Kidney glomerular epithelial cell (primary cell): ENCODE data around the gene RFFL.
"Not testable (repeated sequence)": the region's sequence is repeated elsewhere in the genome, so short reads cannot be mapped to it uniquely, and the experiment has no call there.

Source experiments
- DNase-seq: peaks from one replicate; lab custom pipeline; 2025; lab: John Stamatoyannopoulos, UW

The RFFL gene

DNA sequence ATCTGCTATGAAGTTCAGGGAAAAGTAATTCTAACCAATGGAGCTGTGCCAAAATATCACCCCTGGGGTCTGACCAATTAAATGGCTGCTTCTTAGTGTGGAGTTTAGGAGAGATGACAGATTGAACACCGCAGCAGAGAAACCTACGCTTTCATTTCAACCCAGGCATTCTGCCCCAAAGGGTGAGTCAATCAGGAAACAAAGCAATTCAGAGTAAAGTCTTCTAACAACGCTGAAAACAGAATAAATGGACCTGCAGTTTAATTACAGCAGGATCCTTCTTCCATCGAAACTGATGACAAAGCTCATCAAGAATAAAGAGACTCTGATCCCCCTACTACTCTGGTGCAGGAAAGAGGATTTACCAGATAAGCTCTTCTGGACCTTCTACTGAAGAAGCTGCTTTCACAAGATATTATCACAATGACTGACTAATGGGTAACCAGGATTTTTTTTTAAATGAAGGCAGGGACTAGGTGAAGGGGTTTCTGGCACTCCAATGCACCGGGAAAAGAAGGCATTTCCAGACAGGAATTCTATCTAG, 16.7 kb downstream of the RFFL start:
- no peak for DNase-seq

DNA sequence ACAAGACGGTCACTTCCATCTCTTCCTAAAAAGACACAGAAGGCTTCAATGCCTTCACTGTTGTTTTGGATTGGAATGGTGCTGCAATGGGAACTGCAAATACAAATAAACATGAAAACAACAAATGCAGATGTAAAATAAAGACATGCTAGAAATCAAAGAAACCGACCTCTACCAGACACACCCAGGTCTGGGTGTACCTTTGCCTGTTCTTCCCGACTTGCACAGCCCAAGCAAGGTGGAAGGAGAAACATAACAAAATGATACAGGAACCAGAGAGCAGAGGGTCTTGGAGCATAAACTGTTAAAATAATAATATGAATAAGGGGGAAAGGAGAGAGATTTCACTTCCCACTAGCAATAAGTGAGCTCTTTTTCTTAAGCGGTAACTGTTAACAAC, 17.3 kb downstream of the RFFL start:
- no peak for DNase-seq

DNA sequence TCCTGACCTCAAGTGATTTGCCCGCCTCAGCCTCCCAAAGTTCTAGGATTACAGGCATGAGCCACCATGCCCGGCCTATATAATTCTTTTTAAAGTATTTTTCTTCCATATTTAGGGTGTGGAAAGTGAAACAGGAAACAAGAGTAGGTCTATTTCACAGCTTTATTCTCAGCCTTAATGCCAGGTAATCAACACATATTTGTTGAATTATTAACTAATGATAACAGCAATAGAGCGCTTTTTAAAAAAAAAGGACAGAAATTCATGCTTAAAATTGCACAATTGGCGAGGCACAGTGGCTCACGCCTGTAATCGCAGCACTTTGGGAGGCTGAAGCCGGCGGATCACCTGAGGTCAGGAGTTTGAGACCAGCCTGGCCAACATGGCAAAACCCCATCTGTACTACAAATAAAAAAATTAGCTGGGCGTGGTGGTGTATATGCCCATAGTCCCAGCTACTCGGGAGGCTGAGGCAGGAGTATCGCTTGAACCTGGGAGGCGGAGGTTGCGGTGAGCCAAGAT, 18.0 kb downstream of the RFFL start:
- DNase-seq: not testable (repeated sequence)

DNA sequence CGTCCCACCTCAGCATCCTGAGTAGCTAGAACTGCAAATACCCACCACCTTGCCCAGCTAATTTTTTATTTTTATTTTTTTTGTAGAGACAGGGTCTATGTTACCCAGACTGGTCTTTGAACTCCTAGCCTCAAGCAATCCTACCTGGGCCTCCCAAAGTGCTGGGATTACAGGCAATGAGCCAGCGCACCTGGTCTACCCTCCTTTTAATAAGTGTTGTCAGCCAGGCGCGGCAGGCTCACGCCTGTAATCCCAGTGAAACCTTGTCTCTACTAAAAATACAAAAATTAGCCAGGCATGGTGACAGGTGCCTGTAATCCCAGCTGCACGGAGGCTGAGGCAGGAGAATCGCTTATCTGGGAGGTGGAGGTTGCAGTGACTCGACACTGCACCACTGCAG, 19.3 kb downstream of the RFFL start:
- DNase-seq: no peak

DNA sequence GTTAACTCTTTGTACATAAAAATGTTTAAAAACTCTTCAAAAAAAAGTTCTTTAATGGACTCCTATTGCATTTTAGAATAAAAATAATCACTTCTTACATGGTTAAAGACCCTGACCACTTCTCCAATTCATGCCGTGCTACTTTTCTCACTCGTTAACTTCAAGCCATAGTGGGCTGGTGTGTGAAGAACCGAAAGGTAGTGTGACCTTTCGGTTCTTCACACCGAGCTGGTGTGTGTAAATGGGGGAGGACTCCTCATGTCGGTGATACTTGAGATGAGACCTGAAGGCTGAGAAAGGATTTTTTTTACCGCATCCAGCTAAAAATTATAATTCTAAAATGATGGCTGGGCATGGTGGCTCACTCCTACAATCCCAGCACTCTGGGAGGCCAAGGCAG, 22.1 kb downstream of the RFFL start:
- DNase-seq: no peak

DNA sequence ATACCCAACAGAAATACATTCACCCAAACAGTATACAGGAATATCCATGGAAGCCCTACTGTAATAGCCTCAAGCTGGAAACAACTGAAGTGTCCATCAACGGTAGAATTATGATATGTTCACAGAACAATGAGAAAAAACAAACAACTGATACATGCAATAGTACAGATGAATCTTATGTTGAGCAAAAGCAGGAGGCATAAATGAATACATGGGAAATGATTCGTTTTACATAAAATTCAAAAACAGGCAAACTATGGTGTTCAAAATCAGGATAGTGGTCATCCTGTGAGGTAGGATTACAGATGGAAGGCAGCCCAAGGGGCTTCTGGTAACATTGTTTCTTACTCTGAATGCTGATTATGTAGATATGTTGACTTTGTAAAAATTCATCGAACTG, 25.1 kb downstream of the RFFL start:
- DNase-seq: no peak

DNA sequence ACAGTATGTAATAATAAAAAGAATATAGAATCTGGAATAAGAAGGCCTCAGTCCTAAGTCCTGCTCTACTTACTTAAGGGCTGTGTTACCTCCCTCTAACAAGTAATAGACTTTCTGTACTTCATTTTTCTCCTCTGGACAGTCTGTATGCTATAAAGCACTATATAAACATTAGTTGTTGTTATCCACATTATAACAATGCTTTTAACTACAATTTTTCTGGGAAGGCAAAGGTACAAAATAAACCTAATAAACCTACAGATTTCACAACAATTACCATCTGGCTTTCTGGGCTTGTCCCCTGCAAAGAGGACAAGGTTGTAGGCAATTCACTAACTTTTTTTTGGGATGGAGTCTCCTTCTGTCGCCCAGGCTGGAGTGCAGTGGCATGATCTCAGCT, 32.7 kb downstream of the RFFL start:
- DNase-seq: no peak

DNA sequence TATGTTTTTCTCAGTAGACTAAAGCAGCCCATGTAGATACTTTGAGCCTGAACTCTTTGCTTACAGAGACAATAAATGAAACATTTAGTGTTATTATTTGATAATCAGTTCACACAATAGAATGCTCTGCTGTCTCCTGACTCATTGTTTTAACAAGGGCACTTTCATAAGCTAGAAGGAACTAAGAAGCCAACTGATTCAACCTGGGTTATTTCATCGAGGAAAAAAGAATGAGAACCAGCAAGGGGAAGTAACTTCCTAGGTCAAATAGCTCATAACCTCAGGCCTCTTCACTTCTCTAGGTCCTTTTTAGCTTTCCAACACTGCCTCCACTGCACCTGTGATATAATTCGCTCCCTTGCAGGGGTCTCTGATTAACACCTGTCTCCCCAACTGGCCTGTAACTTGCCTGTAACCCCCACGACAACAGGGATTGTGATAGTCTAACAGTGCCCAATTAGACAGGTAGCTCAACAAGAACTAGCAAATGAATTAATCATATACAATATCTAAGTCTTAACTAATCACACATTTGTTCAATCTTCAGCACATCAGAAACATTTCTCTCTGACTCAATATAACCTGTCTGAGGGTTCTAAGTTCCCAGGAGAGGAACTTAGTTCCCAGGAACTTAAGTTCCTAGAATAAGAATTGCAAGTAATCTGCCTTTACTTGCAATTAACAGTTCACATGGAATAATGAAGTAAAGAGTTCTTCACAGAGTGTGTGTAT, 34.8 kb downstream of the RFFL start:
- DNase-seq: peak; percentile 73

DNA sequence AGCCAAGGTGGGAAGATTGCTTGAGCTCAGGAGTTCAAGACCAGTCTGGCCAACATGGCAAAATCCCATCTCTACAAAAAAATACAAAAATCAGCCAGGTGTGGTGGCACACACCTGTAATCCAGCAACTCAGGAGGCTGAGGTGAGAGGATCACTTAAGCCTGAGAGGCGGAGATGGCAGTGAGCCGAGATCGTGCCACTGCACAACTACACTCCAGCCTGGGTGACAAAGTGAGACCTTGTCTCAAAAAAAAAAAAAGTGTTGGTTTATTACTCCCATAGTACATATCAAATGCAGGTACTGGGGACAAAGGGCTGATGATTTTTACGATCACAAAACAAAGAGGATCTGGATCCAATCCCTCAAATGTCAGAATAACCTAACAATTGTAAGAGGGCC, 35.4 kb downstream of the RFFL start:
- not testable (repeated sequence) for DNase-seq

DNA sequence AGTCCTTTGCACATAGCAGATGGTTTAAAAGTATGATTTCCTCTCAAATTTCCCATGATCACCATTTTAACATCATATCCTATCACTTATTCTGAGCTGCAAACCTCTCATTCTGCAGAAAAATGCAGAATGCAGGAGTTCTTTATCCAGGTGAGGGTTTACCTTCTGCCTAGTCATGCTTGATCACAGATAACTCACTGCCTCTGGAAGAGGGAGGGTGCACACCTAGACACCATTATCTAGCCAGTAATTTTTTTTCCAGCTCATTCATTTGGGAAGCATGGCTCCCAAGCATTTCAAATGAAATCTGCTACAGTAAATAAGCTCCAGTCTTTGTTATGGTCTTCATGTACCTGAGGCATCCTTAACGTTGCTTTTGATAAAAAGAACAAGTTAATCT, 38.0 kb downstream of the RFFL start:
- no peak for DNase-seq

DNA sequence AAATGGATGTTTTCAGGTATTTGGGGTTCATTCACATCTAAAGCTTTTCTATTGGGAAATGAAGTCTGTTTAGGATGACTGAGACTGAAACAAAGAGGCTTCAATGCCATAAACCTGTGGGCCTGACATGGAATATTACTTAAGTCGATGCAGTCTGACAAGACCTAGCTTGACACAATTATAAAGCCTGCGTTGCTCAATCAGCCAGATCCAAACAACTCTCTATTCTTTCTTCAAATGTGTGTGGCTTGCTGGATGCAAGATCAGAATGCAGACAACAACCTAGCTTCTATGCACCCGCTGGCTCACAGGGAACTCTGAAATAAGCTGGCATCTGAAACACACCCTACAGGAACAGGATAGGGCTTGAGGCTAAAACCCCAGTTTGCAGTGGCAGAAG, 40.0 kb downstream of the RFFL start:
- no peak for DNase-seq

DNA sequence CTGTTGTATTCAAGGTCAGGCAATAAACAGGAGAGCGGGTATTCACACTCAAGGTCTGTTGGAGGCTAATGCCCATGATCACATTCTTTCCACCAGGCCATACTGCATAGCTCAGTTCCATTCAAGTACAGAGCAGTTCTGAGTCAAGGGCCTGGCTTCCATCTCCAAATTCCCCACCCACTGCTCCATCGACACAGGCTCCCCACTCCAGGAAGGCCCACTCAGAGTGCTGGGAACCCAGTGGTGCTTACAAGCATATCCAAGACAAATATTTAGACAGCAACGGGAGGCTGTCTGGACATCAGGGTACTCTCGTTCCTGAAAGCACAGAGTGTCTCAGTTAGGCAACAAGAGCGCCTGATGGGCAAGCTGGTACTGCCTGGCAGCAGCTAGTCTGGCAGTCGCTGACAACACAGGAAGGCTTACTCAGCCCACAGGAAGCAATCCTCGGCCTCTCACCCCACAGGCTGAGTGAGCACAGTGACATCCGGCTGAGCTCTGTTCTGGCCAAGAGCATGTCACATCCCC, 40.9 kb downstream of the RFFL start:
- peak; percentile 100 for DNase-seq

DNA sequence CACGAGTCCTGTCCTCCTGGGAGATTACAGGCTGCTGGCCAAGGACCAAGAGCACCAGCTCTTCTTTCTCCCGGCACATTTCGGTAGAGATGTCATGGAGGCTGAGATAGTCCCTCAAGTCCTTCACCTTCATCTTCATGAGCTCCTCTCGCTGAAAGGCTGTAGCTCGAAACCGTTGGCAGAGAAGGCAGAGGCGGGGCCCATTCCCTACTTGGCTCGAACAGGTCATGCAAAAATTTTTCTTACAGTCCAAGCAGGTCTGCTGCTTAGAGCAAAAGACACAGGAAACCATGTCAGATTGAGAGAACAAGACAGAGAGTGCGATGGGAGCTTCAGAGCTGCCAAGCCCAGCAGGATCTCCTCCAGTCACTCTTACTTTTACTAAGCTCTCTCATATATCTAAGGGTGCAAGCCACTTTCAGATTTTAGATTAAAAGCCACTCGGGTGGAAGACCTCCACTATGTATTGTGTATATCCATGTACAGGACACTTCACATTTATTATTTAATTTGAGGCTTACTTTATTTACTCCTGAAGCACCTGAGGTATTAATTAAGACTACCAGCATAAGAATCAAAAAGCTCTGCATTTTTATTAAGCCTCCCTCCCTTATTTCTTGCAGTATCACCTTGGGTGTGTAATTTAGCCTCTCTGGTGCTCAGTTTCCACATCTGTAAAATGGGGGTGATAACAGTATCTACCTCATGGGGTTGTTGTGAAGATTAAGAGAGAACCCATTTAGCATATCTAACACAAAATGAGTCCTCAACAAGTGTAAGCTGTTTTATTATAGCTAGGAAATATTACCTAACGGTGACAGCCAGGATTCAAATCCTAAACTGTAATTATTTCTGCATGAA, 41.8 kb downstream of the RFFL start:
- no peak for DNase-seq

DNA sequence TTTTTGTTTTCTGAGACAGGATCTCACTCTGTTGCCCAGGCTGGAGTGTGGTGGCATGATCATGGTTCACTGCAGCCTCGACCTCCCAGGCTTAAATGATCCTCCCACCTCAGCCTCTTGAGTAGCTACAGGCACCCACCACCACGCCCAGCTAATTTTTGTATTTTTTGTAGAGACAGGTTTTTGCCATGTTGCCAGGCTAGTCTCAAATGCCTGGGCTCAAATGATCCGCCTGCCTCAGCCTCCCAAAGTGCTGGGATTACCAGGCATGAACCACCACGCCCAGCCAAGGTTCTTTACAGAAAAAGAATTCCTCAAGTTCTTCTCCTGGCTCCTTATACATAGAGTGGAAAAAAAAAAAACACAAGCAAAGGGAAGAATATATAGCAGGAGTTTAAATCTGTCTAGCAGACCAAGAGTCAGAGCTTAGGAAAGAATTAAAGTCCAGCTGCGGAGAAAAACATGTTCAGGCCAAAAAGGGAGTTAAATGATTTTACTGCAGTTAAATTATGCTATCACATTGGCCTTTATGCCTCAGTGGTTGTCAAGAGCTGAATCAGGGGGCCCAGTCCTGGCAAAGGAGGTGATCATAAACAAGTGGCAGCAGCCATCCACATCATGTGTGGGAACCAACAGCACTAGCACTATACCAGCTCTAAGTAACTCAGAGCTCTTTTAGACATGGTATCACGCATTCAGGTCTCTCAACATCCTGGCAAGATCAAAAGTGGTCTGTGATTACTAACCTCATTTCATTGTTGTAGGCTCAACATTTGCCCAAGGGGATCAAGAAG, 43.9 kb downstream of the RFFL start:
- DNase-seq: peak; percentile 2

DNA sequence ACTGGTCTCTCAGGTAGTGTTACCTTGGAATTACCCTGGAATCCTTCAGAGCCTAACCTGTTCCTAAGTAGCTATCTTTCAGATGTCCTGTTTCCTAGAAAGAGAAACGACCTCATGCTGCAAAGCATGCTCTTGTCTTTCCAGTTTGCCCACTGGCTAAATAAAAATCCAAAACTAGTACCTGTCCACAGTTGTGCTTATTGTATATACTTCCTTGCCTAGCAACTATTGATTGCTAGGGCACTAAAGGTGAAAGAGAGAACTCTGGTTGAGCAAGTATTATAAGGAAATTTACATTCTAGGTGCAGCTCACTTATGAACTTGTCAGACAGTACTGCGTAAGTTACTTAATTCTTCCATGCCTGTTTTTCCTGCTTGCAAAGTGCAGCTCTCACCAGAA, 44.7 kb downstream of the RFFL start:
- no peak for DNase-seq

DNA sequence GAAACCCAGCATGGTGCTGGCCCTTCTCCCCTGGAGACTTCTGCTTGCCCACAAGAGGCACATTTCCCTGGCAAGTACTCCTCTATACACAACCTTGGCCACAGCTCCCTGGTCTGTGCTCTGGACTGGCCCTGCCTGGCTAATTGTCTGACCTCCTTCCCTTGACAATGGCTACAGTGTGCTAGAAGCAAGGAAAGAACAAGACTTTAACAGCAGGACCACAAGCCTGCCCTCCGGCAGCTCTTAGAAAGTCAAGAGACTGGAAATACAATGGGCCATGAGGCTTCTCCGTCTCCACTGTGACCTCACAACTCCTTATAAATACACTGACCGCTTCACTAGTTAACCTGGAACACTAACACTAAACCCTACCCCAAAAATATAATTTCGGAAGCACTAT, 46.5 kb downstream of the RFFL start:
- DNase-seq: no peak

DNA sequence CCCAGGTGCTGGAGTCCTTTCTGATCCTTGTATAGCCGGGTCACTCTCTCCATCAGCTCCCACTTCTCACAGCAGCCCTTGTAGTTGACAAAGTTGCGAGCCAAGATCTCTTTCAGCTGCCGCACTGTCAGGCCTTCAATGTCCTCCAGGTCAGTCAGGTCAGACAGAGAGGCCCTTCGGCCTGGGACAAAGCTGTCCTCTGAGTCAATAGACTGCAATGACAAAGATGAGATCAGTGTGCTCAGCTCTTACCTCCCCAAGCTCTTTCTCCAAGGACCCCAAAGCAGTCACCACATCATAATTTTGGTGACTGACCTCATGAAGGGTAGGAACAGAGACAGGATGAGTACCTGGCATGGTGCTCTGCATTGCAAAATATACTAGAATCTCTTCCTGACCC, 47.1 kb downstream of the RFFL start:
- no peak for DNase-seq

DNA sequence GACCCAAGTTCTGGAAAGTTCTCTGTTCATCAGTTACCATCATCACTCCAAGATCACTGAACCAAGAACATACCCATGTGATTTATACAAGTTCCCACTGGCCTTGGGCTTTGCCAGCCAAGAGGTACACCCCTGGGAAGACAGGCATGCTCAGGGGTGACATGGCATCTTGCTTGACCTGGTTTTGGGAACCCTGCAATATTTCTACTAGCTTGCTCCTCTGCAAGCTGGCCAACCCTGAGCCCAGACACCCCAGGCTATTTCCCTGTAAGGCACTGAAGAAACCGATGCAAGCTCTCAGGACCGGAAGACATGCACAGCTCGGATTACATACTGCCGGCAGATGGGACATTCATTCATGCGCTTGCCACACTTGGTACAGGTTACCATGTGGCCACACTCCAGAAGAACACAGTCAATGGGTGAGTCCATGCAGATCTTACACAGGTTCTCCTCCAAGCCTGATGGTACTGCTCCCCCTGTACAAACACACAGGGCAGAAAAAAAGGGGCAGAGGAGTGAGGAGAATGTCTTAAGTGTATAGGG, 51.8 kb downstream of the RFFL start:
- no peak for DNase-seq

DNA sequence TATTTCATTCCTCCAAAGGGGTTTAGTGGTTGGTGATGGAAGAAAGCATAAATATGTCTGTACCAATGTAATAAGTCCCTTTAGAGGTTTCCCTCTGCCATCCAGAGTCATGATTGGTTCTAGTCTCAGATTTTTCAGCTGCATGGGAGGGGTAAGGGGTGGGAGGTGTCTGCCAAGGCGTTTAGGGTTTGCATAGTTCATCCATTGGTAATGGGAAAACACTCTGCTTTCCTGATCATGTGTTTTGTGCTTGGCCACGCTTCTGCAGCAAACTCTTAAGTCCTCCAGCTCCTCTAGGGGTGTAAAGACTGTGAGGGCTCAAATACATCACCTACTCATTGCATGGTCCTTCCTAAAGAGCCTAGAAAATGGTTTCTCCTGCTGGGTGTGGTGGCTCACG, 53.4 kb downstream of the RFFL start:
- DNase-seq: no peak

DNA sequence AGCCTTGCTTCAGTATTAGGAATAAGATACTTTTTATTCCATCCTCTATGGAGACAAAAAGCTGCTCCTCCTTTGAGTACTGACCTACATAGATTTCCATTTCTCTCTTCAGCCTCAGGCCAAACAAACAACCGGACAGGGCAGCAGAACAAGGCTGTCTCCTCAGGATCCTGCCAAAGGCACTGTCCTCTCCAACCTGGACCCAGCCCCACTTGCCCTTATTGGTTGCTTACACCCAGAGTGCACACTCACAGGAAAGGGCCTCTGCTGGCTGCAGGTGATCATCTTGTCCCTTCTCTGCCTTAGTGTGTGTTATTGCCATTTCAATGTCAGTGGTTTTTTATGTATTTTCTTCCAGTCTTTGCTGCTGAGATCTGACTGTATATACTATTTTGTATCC, 56.5 kb downstream of the RFFL start:
- DNase-seq: no peak

DNA sequence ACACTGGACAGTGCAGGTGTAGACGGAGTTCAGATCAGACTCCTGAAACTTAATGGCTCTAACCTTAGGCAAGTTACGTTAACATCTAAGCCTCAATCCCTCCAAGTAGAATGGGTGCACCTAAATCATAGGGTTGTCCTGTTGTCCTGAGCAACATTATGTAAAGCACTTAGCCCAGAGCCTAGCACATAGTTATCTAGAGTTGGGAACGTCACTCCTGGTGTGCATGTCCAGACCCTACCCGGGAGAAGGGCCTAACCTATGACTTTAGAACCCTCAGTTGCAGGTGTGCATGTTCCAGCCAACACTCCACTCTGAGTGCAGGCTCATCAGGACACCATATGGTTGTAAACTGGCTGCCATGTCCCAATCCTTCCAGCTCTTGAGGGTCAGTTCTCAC, 57.2 kb downstream of the RFFL start:
- DNase-seq: no peak

DNA sequence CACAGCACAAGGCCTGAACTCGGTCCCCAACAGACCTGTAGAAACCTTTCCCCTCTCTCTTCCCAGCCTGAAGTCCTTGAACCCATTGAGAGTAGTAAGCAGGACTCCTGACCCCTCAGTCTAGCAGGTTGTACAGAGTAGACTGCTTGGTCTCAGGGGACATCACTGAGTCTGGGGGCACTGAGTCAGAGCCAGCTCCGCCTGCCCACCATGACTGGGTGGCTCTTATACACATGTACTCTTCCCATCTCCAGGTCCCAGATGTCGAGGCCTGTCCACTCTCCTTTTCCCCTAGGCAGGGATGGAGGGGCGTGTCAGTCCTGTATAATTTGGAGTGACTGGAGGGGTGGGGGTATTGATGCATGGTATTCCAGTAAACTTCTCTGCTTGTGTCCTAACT, 59.7 kb downstream of the RFFL start:
- no peak for DNase-seq
